SKM-1 (cell line): ENCODE results near the gene CMTM7.

Experiments used
- DNase-seq: peaks from one replicate; lab custom pipeline; 2025; ENCODE audit not compliant: unreplicated experiment; lab: John Stamatoyannopoulos, UW

CMTM7 gene

GRCh38 chr3:32484436-32484835 is 92.8 kb downstream of the CMTM7 start:
- DNase-seq, result peak; percentile 52

DNA sequence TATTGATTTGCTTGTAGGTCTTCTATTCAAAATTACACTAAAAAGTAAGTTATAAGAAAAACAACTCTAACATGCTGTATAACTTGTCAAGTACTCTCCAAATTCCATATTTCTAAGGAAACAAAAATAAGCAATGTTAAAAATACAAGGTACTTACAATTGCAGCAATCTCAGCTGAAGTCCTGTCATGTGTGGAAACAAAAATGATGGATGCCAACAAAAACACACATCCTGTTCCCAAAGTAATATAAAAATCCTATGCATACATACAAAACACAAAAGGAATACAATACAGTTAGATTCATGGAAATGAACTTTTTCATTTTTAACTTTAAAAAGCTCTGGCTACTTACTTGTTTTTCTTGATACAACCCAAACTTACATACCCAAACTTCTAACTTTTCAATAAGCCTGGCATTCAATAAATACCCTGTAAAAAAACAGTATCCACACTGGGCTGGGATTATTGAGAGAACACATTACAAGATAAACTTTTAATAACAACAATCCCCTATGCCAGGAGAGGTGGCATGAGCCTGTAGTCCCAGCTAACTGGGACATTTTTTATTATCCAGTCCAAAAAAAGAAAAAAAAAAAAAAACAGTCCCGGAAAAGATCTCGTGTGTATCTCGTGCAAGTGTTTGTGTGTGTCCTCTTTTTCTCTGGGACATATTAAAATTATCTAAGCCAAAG is 96.3 kb downstream of the CMTM7 start:
- DNase-seq, result no peak

DNA sequence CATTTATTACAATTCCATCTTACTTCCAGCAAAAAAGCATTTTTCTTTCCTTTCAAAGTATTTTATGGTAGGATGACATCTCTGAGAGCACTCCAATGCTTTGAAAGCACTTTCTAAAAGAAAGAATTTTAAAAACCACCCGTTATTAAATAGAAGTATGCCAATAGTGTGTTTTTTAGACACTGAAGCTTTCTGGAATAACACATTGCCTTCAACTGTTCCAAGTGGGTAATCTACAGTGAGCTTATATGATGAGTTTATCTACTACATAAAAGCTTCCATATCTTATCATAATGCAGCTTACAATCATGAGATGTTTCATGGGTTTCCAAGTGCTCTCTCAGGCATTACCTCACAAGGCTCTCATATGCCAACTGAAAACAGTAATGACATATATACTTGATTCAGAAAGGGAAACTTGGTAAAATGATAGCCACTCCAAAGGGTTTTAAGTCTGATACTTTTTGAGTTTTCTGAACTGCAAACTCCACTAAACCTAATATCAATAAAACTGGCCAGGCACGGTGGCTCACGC is 96.9 kb downstream of the CMTM7 start:
- DNase-seq, result no peak

- no peak for DNase-seq
These were observed 101.2 kb downstream of the CMTM7 start for GRCh38 chr3:32492684-32493436.

DNA sequence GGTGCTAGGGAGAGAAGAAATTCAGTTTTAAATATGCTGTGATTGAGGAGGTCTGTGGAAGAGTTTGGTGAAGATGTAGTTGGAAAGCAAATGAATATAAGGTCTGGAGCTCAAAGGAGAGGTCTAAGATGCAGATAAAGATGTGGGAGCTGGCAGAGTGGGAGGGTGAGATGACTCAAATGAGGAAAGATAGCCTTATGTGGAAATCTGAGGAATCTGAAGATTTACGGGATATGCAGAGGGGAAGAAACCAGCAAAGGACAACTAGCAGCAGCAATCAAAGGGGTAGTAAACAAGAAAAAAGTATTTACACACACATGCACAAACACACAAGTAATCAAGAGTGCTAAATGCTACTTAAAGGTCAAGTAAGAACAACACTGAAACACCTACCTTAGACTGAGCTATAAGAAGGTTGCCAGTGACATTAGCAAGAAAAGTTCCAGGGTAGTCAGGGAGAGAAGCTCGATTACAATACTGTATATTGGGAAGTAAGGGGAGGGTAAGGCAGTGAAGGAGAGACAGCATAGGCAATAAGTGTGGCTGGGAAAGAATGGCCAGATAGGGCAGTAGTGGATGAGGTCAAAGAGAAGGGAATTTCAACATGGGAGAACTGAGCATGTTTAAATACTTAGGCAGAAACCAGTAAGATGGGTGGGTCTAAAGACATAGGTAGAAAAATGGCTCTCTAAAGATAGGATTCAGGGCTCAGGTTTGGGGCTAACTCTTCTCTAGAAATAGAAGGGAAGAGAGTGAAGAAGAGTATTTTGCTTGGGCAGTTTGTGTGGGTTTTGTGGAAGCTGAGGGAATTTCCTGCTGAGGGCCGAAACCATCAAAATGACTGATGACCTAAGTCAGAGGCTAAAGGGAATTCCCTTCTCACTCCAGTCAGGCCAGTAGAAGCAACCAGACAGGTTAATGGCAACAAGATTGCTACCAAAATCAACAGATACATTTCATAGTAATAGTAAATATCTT is 102.1 kb downstream of the CMTM7 start:
- no peak for DNase-seq

DNA sequence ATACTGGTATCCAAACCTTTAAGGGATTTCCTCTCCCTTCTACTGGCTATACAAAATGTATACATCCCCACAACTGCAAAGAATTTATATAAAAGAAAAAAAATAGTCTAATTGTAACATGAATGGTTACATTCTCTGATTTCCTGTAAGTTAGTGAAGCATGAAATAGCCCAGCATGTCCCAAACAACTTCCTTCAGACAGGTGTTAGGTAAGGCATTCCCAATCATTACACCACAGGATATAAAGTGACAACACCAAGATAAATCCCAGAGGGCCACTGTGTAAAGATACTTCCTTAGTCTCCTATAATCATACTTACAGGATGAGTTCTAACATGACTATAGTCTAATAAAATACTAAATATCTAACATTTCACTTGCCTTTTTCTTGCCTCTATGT is 103.4 kb downstream of the CMTM7 start:
- DNase-seq, result no peak

GRCh38 chr3:32495609-32496008 is 104.0 kb downstream of the CMTM7 start:
- DNase-seq, result no peak

GRCh38 chr3:32498252-32498651 is 106.6 kb downstream of the CMTM7 start:
- no peak for DNase-seq

GRCh38 chr3:32498992-32499391 is 107.3 kb downstream of the CMTM7 start:
- no peak for DNase-seq

DNA sequence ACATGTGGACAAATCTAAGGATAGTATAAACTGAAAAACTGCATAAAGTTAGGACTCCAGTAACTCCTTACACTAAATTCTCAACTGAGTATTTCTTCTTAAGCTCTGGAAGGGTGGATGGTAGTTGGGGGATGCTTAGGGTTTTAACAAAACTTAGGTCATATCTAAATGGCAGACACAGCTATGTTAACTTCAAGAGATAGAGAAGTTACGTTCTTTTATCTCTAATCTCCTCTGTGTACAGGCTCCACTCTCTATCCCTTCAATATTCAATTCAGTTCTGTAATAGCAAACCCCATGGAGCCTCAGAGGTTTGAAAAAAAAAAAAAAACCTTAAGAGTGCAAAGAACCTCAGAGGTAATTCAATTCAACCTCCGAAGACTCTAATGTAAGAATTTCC is 107.9 kb downstream of the CMTM7 start:
- no peak for DNase-seq

DNA sequence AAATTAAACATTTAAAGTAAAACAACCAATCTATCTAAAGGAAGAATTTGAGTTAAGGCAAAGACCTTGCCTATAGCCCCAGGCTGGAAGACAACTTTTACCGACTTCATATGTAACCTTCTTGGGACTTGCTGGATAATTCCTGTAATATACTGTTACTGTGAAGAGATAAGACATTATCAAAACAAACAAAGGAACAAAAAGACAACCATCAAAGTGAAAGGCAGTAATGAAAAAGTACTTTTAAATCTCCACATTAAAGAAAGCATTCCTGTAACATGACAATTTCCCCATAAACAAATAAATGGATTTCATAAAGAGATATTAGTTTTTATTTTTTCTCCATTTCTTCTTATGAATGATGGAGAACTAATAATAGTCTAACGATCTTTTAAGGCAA is 108.6 kb downstream of the CMTM7 start:
- DNase-seq, result no peak

GRCh38 chr3:32500880-32501782 is 109.5 kb downstream of the CMTM7 start:
- no peak for DNase-seq

- DNase-seq, result no peak
These were observed 110.1 kb downstream of the CMTM7 start for GRCh38 chr3:32501783-32502117.

DNA sequence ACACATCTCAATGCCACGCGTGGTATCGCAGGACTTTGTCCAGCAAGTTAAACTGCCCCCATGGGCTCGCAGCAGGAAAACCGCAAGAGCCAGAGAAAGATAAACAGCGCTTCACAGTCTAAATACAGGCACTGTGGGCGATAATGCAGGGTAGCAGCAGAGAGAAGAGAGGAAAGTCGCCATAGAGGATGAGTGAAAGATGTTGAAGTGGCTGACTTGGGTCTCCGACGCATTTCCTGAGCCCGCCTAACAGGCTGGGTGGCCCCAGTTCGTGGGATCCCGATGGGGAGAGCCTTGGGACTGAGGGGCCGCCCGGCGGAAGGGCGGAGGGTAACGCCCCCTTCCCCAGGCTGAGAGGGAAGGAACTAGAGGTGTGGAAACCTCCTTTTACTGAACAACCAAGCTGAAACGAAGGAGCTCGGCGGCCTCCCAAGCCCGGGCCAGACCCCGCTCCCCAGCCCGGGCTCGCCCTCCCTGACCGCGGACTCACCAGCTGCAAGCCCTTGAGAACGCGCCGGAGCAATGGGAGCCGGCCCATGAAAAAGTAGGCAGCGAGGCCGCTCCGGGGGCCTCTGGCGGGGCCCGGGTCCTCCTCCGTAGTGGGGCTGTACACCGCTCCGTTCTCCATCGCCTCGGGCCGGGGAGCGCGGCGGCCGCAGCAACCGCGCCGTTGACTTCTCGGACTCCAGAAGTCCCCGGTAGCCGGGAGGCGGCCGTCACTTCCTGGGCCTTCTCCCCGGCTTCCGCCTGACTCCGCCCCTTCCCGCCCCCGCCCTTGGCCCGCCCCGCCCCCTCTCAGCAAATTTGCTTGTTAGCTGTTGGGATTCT is 110.7 kb downstream of the CMTM7 start, which contains the start of gene CMTM6:
TSS of gene CMTM6 (minus strand) at position 735 of the 828 bp plus-strand sequence. CDS start at position 628, 107 bp downstream.
- DNase-seq, result peak; percentile 59

GRCh38 chr3:32502946-32503286 is 111.3 kb downstream of the CMTM7 start:
- DNase-seq, result no peak
